CD14-positive monocyte (primary cell): ENCODE results near the gene METTL2B. TPM values are rescaled to one million over a fixed set of nuclear protein-coding genes. Genes with fewer than 3 reads are reported as not detected.
"Not testable (repeated sequence)": the region's sequence is repeated elsewhere in the genome, so short reads cannot be mapped to it uniquely, and the experiment has no call there.

Source experiments
- DNase-seq, 3 donors: peaks; one replicate each; pipeline ENCODE4 v3.0.0-alpha.2; 2011 to 2022
- H2AFZ ChIP-seq: 2 replicates; pipeline ENCODE4 v1.6.0; 2012; ENCODE audit warnings: mild to moderate bottlenecking, low read depth, low read length, inconsistent platforms; ENCODE audit not compliant: insufficient read depth, poor library complexity, severe bottlenecking
- H3K27ac ChIP-seq, 2 donors: 1 replicate in 1 of 2; 2 replicates in 1 of 2; pipeline ENCODE4 v1.5.1; 2012 to 2013; ENCODE audit warnings: low read length in 2 of 2, control low read depth in 1 of 2, inconsistent platforms in 1 of 2, low read depth in 1 of 2, mild to moderate bottlenecking in 1 of 2
- H3K27me3 ChIP-seq, 2 donors: one replicate each; pipeline versions ENCODE4 v1.6.0 to v1.6.1; 2011 to 2013; ENCODE audit warnings: low read length in 2 of 2; ENCODE audit not compliant: control insufficient read depth in 2 of 2, insufficient read depth in 2 of 2
- H3K36me3 ChIP-seq, 2 donors: replicated peaks in 1 of 2; 1 replicate in 1 of 2; 2 replicates in 1 of 2; pipeline versions ENCODE4 v1.5.1 to v1.6.1; 2012 to 2013; ENCODE audit warnings: low read length in 2 of 2, control low read depth in 1 of 2, inconsistent platforms in 1 of 2, mild to moderate bottlenecking in 1 of 2; ENCODE audit not compliant: insufficient read depth in 2 of 2, control insufficient read depth in 1 of 2
- H3K4me1 ChIP-seq, 2 donors: 1 replicate in 1 of 2; 2 replicates in 1 of 2; pipeline versions ENCODE4 v1.5.1 to v1.6.1; 2012 to 2013; ENCODE audit warnings: low read length in 2 of 2, control low read depth in 1 of 2, inconsistent platforms in 1 of 2, mild to moderate bottlenecking in 1 of 2, moderate library complexity in 1 of 2; ENCODE audit not compliant: insufficient read depth in 2 of 2, control insufficient read depth in 1 of 2
- H3K4me2 ChIP-seq: replicated peaks from 2 replicates; pipeline ENCODE3; 2012; ENCODE audit warnings: low read length, moderate library complexity, mild to moderate bottlenecking; ENCODE audit not compliant: poor library complexity, severe bottlenecking; ENCODE audit errors: extremely low read depth
- H3K4me3 ChIP-seq, 3 experiments: fragments of 200-600 bp in 1 of 3; sonication (generic) in 1 of 3; replicated peaks in 1 of 3; 1 replicate in 2 of 3; 2 replicates in 1 of 3; pipeline ENCODE4 v1.5.1; 2011 to 2013; ENCODE audit warnings: low read length in 3 of 3, mild to moderate bottlenecking in 3 of 3, control low read depth in 2 of 3, low read depth in 2 of 3, inconsistent platforms in 1 of 3, moderate library complexity in 1 of 3
- H3K79me2 ChIP-seq: 2 replicates; pipeline ENCODE4 v1.6.0; 2012; ENCODE audit warnings: mild to moderate bottlenecking, control low read depth, inconsistent platforms, low read length, moderate library complexity; ENCODE audit not compliant: insufficient read depth
- H3K9ac ChIP-seq: 2 replicates; pipeline ENCODE4 v1.6.0; 2017; ENCODE audit warnings: low read length, mild to moderate bottlenecking; ENCODE audit not compliant: insufficient read depth, poor library complexity, severe bottlenecking
- H3K9me3 ChIP-seq, 2 donors: replicated peaks in 1 of 2; 1 replicate in 1 of 2; 2 replicates in 1 of 2; pipeline versions ENCODE4 v1.5.1 to v1.6.1; 2012 to 2013; ENCODE audit warnings: low read length in 2 of 2, control low read depth in 1 of 2; ENCODE audit not compliant: control insufficient read depth in 1 of 2, insufficient read depth in 1 of 2
- H4K20me1 ChIP-seq: 2 replicates; pipeline ENCODE4 v1.6.0; 2012; ENCODE audit warnings: mild to moderate bottlenecking, low read length, control low read depth, moderate library complexity; ENCODE audit not compliant: insufficient read depth
- H3K27ac Mint-ChIP-seq, 7 donors: one replicate each; pipeline ENCODE4 v1.8.0; 2020; ENCODE audit warnings: mild to moderate bottlenecking in 7 of 7, mixed read lengths in 7 of 7, moderate library complexity in 6 of 7, inconsistent platforms in 2 of 7
- H3K27me3 Mint-ChIP-seq, 3 donors: one replicate each; pipeline ENCODE4 v1.8.0; 2021 to 2022; ENCODE audit warnings: low read depth in 3 of 3, mild to moderate bottlenecking in 3 of 3, mixed read lengths in 3 of 3, moderate library complexity in 3 of 3, inconsistent platforms in 1 of 3
- H3K36me3 Mint-ChIP-seq, 2 donors: one replicate each; pipeline ENCODE4 v1.8.0; 2020; ENCODE audit warnings: mixed read lengths in 2 of 2, inconsistent platforms in 1 of 2, mild to moderate bottlenecking in 1 of 2
- H3K4me1 Mint-ChIP-seq: one replicate; pipeline ENCODE4 v1.8.0; 2020; ENCODE audit warnings: mild to moderate bottlenecking, mixed read lengths
- H3K4me3 Mint-ChIP-seq, 2 donors: one replicate each; pipeline ENCODE4 v1.8.0; 2020; ENCODE audit warnings: mild to moderate bottlenecking in 2 of 2, mixed read lengths in 2 of 2, moderate library complexity in 1 of 2
- H3K9me3 Mint-ChIP-seq, 7 donors: one replicate each; pipeline ENCODE4 v1.8.0; 2020 to 2022; ENCODE audit warnings: mixed read lengths in 7 of 7, mild to moderate bottlenecking in 6 of 7, moderate library complexity in 6 of 7, inconsistent platforms in 2 of 7
- WGBS: methylation state at CpG from one replicate; pipeline ENCODE4 v1.1.5; 2013; ENCODE audit warnings: missing lambda C conversion rate; ENCODE audit not compliant: insufficient coverage; 5-methylcytosine and 5-hydroxymethylcytosine counted together
- intact Hi-C, 2 donors: fragments of 100-400 bp; cut with micrococcal nuclease; formaldehyde crosslinking; loops; one replicate each; pipeline versions ENCODE4 v1.15.0 to v1.15.1; 2023
- polyA minus RNA-seq: library from RNA; depleted of rRNA, polyadenylated mRNA; stranded (reverse); fragments of >200 nt; gene quantifications from 2 replicates; pipeline ENCODE4 v1.2.3, GENCODE V29; 2012
- polyA plus RNA-seq, 3 donors: library from polyadenylated mRNA; depleted of rRNA in 1 of 3; unstranded in 2 of 3; stranded (reverse) in 1 of 3; fragments of 300-500 nt in 2 of 3; fragments of >200 nt in 1 of 3; fragmentation: Illumina TruSeq in 2 of 3; gene quantifications; 1 replicate in 2 of 3; 2 replicates in 1 of 3; pipeline ENCODE4 v1.2.3, GENCODE V29; 2012 to 2021
- total RNA-seq, 12 experiments: library from RNA in 1 of 12; stranded (reverse) in 1 of 12; fragments of 120-200 nt in 1 of 12; gene quantifications; one replicate each; pipeline ENCODE4 v1.2.4 and lab custom pipeline; 2013 to 2026; ENCODE audit warnings: mixed read lengths in 6 of 12, inconsistent platforms in 1 of 12
- TF ChIP-seq, protein P1 (sequence below): fragments of 200-600 bp; IDR thresholded peaks from one replicate; pipeline ENCODE4 v1.8.0; 2022; ENCODE audit warnings: antibody characterized with exemption, mild to moderate bottlenecking

Gene METTL2B, protein sequence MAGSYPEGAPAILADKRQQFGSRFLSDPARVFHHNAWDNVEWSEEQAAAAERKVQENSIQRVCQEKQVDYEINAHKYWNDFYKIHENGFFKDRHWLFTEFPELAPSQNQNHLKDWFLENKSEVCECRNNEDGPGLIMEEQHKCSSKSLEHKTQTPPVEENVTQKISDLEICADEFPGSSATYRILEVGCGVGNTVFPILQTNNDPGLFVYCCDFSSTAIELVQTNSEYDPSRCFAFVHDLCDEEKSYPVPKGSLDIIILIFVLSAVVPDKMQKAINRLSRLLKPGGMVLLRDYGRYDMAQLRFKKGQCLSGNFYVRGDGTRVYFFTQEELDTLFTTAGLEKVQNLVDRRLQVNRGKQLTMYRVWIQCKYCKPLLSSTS
- 17.0 TPM for total RNA-seq (2013)
- 10 to 100 TPM in 2 of 3 donors, 1 to 10 TPM in 1; 7.5 to 11.1 (median 10.1) TPM for polyA plus RNA-seq
- polyA minus RNA-seq, result 5.5 and 7.8 TPM in 2 replicates
- total RNA-seq (lab: John Stamatoyannopoulos, UW), result 2.6 to 12.8 (median 7.6) reads per million in 11 experiments

DNA sequence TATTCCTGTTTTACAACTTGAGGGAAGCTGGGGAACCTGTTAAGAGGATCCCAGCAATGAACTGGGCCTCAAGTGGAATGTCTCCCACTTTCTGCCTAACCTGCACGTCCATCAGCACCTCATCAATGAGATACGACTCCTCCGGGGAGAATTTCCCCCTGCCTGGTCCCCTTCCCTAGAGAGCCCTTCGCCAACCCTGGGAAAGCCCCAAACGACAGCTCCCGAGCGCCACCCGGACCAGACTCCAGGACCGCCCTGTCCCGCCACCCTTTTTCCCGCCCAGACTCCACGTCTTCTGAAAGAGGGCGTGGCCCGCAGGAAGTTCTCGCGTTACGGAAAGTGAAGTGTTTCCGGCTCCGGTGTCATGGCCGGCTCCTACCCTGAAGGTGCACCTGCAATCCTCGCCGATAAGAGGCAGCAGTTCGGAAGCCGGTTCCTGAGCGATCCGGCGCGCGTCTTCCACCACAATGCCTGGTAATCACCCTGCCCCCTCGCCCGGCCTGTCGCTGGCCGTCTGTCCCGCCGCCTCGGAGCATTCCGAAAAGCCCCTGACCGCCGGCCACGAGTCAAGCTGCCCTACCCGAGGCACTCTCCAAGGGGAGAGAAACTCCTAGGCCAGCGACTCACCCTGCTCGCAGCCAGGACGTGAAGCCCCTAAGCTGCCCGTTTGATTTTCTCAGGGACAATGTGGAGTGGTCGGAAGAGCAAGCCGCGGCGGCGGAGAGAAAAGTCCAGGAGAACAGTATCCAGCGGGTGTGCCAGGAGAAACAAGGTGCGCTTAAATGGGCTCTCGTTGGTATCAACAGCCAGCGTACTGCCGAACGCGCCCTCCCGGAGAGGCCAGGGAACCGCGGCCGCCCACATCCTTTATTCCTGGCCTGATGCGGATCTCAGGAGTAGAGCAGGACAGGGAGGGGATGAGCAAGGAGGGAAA, at the start of gene METTL2B:
Gene METTL2B, plus strand, starts transcription at position 347 of the 934 bp plus-strand sequence. Its CDS starts 18 bp downstream, at position 365.
- TF ChIP-seq, protein P1, sequence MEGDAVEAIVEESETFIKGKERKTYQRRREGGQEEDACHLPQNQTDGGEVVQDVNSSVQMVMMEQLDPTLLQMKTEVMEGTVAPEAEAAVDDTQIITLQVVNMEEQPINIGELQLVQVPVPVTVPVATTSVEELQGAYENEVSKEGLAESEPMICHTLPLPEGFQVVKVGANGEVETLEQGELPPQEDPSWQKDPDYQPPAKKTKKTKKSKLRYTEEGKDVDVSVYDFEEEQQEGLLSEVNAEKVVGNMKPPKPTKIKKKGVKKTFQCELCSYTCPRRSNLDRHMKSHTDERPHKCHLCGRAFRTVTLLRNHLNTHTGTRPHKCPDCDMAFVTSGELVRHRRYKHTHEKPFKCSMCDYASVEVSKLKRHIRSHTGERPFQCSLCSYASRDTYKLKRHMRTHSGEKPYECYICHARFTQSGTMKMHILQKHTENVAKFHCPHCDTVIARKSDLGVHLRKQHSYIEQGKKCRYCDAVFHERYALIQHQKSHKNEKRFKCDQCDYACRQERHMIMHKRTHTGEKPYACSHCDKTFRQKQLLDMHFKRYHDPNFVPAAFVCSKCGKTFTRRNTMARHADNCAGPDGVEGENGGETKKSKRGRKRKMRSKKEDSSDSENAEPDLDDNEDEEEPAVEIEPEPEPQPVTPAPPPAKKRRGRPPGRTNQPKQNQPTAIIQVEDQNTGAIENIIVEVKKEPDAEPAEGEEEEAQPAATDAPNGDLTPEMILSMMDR, result peak; percentile 46
- WGBS, result 1% methylated on average over 50 of the region's 62 CpGs
- H3K27me3 Mint-ChIP-seq, H3K9me3 ChIP-seq, H4K20me1 ChIP-seq, H3K27me3 ChIP-seq, H3K9me3 Mint-ChIP-seq: not testable (repeated sequence)
- Mint-ChIP-seq H3K27ac (peak within 1 kb of the TSS; percentile 89 to 96 (median 93)), H3K4me1 (peaks cover 15% of the 10 kb centered on the region), H3K36me3 (peaks cover 15 to 20% of the 10 kb centered on the region in 2 donors), H3K4me3 (peak within 1 kb of the TSS; percentile 97 to 98)
- peaks cover 11 to 15% of the 10 kb centered on the region in 2 donors for H3K4me1 ChIP-seq
- peak within 1 kb of the TSS; percentile 78 to 79 for H3K27ac ChIP-seq
- H2AFZ ChIP-seq, result peak within 1 kb of the TSS; percentile 90
- peaks cover 8 to 25% of the 10 kb centered on the region in 2 donors for H3K36me3 ChIP-seq
- peak within 1 kb of the TSS; percentile 62 for H3K4me2 ChIP-seq
- H3K4me3 ChIP-seq, result peak within 1 kb of the TSS; percentile 68 to 83 (median 73)
- H3K9ac ChIP-seq, result peak within 1 kb of the TSS; percentile 79
- peaks cover 14% of the 10 kb centered on the region for H3K79me2 ChIP-seq
- DNase-seq, result peak; percentile 83 to 90 (median 88)
- intact Hi-C loops, result loop anchor here in 1 of 2 donors (10.0 kb wide), 1 partner anchor 58 kb away; no protein-coding TSS in a partner anchor
